SU-DHL-6 (cell line): ENCODE data around the gene GH2.

Source experiments
- H2AFZ ChIP-seq: fragments of 200-600 bp; sonication (generic); 2 replicates; pipeline ENCODE4 v1.6.1; 2014; ENCODE audit warnings: low read depth, mild to moderate bottlenecking, moderate library complexity, mixed read lengths, antibody characterized with exemption, low read length; ENCODE audit not compliant: severe bottlenecking
- H3F3A ChIP-seq: fragments of 200-600 bp; shearing (Covaris generic); 2 replicates; pipeline ENCODE4 v1.6.0; 2016; ENCODE audit warnings: antibody characterized with exemption, mild to moderate bottlenecking; ENCODE audit not compliant: insufficient read depth
- H3K27ac ChIP-seq: fragments of 200-600 bp; sonication (generic); 2 replicates; pipeline ENCODE4 v1.5.1; 2016; ENCODE audit warnings: low read depth, mild to moderate bottlenecking, low read length, moderate library complexity, mixed read lengths
- H3K27me3 ChIP-seq: fragments of 200-600 bp; sonication (generic), shearing (Covaris generic); 2 replicates; pipeline ENCODE4 v1.6.0; 2014; ENCODE audit warnings: mild to moderate bottlenecking, low read length
- H3K36me3 ChIP-seq: fragments of 200-600 bp; sonication (generic); 2 replicates; pipeline ENCODE4 v1.6.1; 2014; ENCODE audit warnings: mild to moderate bottlenecking, low read length, mixed read lengths
- H3K4me2 ChIP-seq: fragments of 300-600, 200-600 bp; shearing (Covaris generic), sonication (generic); 2 replicates; pipeline ENCODE4 v1.6.0; 2014; ENCODE audit warnings: low read length, low read depth, mild to moderate bottlenecking; ENCODE audit not compliant: poor library complexity, severe bottlenecking
- H3K4me3 ChIP-seq: fragments of 200-600 bp; sonication (generic); 2 replicates; pipeline ENCODE4 v1.5.1; 2014; ENCODE audit warnings: antibody characterized with exemption, low read length, mild to moderate bottlenecking, mixed read lengths; ENCODE audit not compliant: insufficient read depth, poor library complexity, severe bottlenecking
- H3K79me2 ChIP-seq: fragments of 200-600 bp; sonication (generic); 2 replicates; pipeline ENCODE4 v1.6.1; 2014; ENCODE audit warnings: mild to moderate bottlenecking, low read length, moderate library complexity; ENCODE audit not compliant: insufficient read depth
- H3K9ac ChIP-seq: fragments of 200-600 bp; sonication (generic); 2 replicates; pipeline ENCODE4 v1.7.0; 2014; ENCODE audit warnings: mild to moderate bottlenecking, low read length
- H3K9me2 ChIP-seq: fragments of 200-600 bp; sonication (generic); replicated peaks from 2 replicates; pipeline ENCODE4 v1.6.1; 2014; ENCODE audit warnings: low read length; ENCODE audit not compliant: insufficient read depth
- H3K9me3 ChIP-seq: fragments of 200-600 bp; sonication (generic); 2 replicates; pipeline ENCODE4 v1.6.1; 2014; ENCODE audit warnings: low read length, mixed read lengths; ENCODE audit not compliant: insufficient read depth
- H4K20me1 ChIP-seq: fragments of 200-600 bp; sonication (generic); 2 replicates; pipeline ENCODE4 v1.6.1; 2014; ENCODE audit warnings: low read depth, mild to moderate bottlenecking, antibody characterized with exemption, low read length, moderate library complexity, mixed read lengths
- CTCF ChIP-seq: fragments of 200-600 bp; sonication (generic); IDR thresholded peaks from one replicate; pipeline ENCODE4 v1.5.1; 2017; ENCODE audit warnings: antibody characterized with exemption, mild to moderate bottlenecking, low read length, moderate library complexity; ENCODE audit not compliant: insufficient read depth, poor library complexity, severe bottlenecking
- EZH2phosphoT487 ChIP-seq: fragments of 200-600 bp; sonication (generic), shearing (Covaris generic); conservative IDR thresholded peaks from 2 replicates; pipeline ENCODE4 v1.6.1; 2018; ENCODE audit warnings: mild to moderate bottlenecking, antibody characterized with exemption, low read length, moderate library complexity, mixed read lengths

GH2 gene

GRCh38 chr17:63842540-63843386, 39.0 kb downstream of the GH2 start, which contains the start of gene SMARCD2:
TSS of gene SMARCD2 (minus strand) at chr17:63842685. CDS start at chr17:63842674, 11 bp downstream.
- Histone ChIP-seq H3K27me3 (no peaks in the 10 kb centered on the region), H3K9ac (peak within 1 kb of the TSS; percentile 91), H3K79me2 (peaks cover 45% of the 10 kb centered on the region), H3K36me3 (no peaks in the 10 kb centered on the region), H4K20me1 (no peaks in the 10 kb centered on the region; the same call in 1 of the 2 replicates), H3K4me3 (peak within 1 kb of the TSS; percentile 83), H3K9me3 (no peaks in the 10 kb centered on the region), H3K27ac (peak within 1 kb of the TSS; percentile 79), H2AFZ (peak within 1 kb of the TSS; percentile 68), H3K4me2 (peak within 1 kb of the TSS; percentile 88), H3K9me2 (no peaks in the 10 kb centered on the region), H3F3A (peaks cover 17% of the 10 kb centered on the region)
- TF ChIP-seq CTCF (no peak), EZH2phosphoT487 (no peak)

GRCh38 chr17:63842173-63842539, 39.6 kb downstream of the GH2 start:
- Histone ChIP-seq H3K4me2 (peak overlapping the region; percentile 88), H3K36me3 (no peaks in the 10 kb centered on the region), H3K79me2 (peaks cover 49% of the 10 kb centered on the region), H3K9me2 (no peaks in the 10 kb centered on the region), H3F3A (peaks cover 17% of the 10 kb centered on the region), H3K9ac (peak overlapping the region; percentile 91), H4K20me1 (no peaks in the 10 kb centered on the region; the same call in 1 of the 2 replicates), H3K27me3 (no peaks in the 10 kb centered on the region), H2AFZ (no peak overlapping the region), H3K27ac (peak overlapping the region; percentile 79), H3K4me3 (peak overlapping the region; percentile 83), H3K9me3 (no peaks in the 10 kb centered on the region)
- no peak for TF ChIP-seq EZH2phosphoT487
- TF ChIP-seq CTCF: no peak

- Histone ChIP-seq H3K27ac (peak overlapping the region; percentile 79), H3K9me2 (no peaks in the 10 kb centered on the region), H3K27me3 (no peaks in the 10 kb centered on the region), H3K9me3 (no peaks in the 10 kb centered on the region), H3K9ac (peak overlapping the region; percentile 91), H3K79me2 (peaks cover 55% of the 10 kb centered on the region), H3K4me3 (peak overlapping the region; percentile 83), H2AFZ (no peak overlapping the region), H4K20me1 (no peaks in the 10 kb centered on the region; the same call in 1 of the 2 replicates), H3K36me3 (no peaks in the 10 kb centered on the region), H3K4me2 (peak overlapping the region; percentile 88), H3F3A (peaks cover 17% of the 10 kb centered on the region)
- TF ChIP-seq EZH2phosphoT487 (no peak), CTCF (no peak)
Observed at GRCh38 chr17:63841350-63842172, 40.2 kb downstream of the GH2 start.
